Activated CD8-positive, alpha-beta memory T cell treated with anti-CD3 and anti-CD28 coated beads, Interleukin-2, amount 50 U/mL, for 1 hour (primary cell): ENCODE results near the gene AJAP1.

Experiments
- DNase-seq: peaks from one replicate; pipeline ENCODE4 v3.0.0-alpha.2; 2020; ENCODE audit errors: extremely low read depth

The AJAP1 gene

GRCh38 chr1:4699376-4700301 is 45.2 kb downstream of the AJAP1 start:
- no peak for DNase-seq

GRCh38 chr1:4700801-4701200 is 46.4 kb downstream of the AJAP1 start:
- no peak for DNase-seq

- no peak for DNase-seq
Measured at GRCh38 chr1:4701276-4701675, 46.9 kb downstream of the AJAP1 start.

- no peak for DNase-seq
Measured at GRCh38 chr1:4702464-4702863, 48.1 kb downstream of the AJAP1 start.

- DNase-seq: no peak
Measured at GRCh38 chr1:4702932-4703331, 48.5 kb downstream of the AJAP1 start.

- no peak for DNase-seq
Measured at GRCh38 chr1:4703646-4704045, 49.2 kb downstream of the AJAP1 start.

GRCh38 chr1:4708840-4709507 is 54.6 kb downstream of the AJAP1 start:
- no peak for DNase-seq

GRCh38 chr1:4709641-4710040 is 55.2 kb downstream of the AJAP1 start:
- DNase-seq: no peak

GRCh38 chr1:4710592-4711415 is 56.4 kb downstream of the AJAP1 start:
- no peak for DNase-seq

- no peak for DNase-seq
Measured at GRCh38 chr1:4711416-4712275, 57.2 kb downstream of the AJAP1 start.

- no peak for DNase-seq
Measured at GRCh38 chr1:4713669-4714068, 59.3 kb downstream of the AJAP1 start.

GRCh38 chr1:4716406-4716805 is 62.0 kb downstream of the AJAP1 start:
- no peak for DNase-seq

- no peak for DNase-seq
Measured at GRCh38 chr1:4718071-4718470, 63.7 kb downstream of the AJAP1 start.

GRCh38 chr1:4723106-4723505 is 68.7 kb downstream of the AJAP1 start:
- no peak for DNase-seq

GRCh38 chr1:4724001-4724400 is 69.6 kb downstream of the AJAP1 start:
- DNase-seq: no peak

GRCh38 chr1:4724695-4725250 is 70.4 kb downstream of the AJAP1 start:
- DNase-seq: no peak

- no peak for DNase-seq
Measured at GRCh38 chr1:4725416-4725815, 71.0 kb downstream of the AJAP1 start.

GRCh38 chr1:4726620-4727341 is 72.4 kb downstream of the AJAP1 start:
- no peak for DNase-seq

GRCh38 chr1:4728319-4729089 is 74.1 kb downstream of the AJAP1 start:
- no peak for DNase-seq

- no peak for DNase-seq
Measured at GRCh38 chr1:4729090-4729471, 74.7 kb downstream of the AJAP1 start.
